HG02642 (cell line): ENCODE measurements around the gene CEP85L.

ENCODE experiments used
- ATAC-seq: cut with Tn5 transposase; IDR thresholded peaks from one replicate; pipeline ENCODE4 v1.9.1; 2021; ENCODE audit warnings: mild to moderate bottlenecking; ENCODE audit not compliant: unreplicated experiment, poor library complexity

The CEP85L gene

GRCh38 chr6:118630923-118631322 is 20.5 kb downstream of the CEP85L start:
- ATAC-seq, result no peak

DNA sequence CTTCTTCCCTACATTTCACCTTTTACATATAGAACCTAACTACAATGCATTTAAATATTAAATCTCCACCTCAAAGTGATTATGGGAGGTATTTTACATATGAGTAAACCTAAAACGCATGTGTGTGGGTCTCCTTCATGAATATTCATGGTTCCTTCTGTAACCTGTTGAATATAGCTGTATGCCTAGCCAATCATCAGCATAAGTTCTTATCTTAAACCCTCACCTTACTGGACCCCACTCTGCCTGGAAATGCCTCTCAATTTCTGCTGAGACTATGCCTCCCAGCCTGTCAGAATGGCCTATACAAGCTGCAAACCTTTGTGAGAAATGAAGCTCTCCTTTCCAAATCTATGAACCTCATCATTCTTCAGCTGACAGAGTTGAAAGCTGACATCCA is 21.3 kb downstream of the CEP85L start:
- no peak for ATAC-seq

DNA sequence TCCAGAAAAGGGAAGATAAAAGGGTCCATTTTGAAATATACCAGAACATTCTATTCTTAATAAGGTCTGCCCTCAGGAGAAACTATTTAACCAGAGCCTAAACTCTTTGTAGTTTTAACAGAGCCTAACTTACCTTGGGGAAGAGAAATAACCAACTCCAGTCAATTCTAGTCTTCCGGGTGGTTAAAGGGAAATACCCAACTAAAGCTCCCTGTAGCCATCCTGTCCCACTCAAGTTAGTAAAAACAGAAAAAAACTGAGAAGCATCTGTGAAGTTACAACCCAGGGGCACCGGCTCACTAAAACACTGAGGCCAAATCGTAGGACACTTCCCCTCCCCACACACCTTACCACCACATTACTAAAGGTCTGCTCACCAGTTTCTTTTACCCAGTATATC is 23.7 kb downstream of the CEP85L start:
- no peak for ATAC-seq

- no peak for ATAC-seq
Observed at GRCh38 chr6:118625833-118626232, 25.6 kb downstream of the CEP85L start.

DNA sequence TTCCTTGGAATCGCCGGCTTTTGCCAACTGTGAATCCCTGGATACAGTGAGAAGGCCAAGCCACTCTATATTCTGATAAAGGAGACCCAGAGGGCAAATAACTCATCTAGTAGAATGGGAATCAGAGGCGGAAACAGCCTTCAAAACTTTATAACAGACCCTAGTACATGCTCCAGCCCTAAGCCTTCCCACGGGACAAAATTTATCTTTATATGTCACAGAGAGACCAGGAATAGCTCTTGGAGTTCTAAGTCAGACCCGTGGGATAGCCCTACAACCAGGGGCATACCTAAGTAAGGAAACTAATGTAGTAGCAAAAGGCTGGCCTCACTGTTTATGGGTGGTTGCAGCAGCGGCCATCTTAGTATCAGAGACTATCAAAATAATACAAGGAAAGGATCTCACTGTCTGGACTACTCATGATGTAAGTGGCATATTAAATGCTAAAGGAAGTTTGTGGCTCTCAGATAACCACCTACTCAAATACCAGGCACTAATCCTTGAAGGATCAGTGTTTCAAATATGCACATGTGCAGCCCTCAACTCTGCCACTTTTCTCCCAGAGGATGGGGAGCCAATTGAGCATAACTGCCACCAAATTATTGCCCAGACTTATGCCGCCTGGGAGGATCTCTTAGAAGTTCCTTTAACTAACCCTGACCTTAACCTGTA is 29.5 kb downstream of the CEP85L start:
- no peak for ATAC-seq

DNA sequence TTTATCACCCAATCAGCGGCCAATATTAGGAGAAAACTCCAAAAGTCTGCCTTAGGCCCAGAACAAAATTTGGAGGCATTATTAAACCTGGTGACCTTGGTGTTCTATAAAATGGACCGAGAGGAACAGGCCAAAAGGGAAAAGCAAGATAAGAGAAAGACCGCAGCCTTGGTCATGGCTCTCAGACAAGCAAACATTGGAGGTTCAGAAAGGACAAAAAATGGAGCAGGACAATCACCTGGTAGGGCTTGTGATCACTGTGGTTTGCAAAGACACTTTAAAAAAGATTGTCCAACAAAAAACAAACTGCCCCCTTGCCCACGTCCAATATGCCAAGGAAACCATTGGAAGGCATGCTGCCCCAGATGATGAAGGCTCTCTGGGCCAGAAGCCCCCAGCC is 31.2 kb downstream of the CEP85L start:
- ATAC-seq, result no peak

- peak; percentile 91 for ATAC-seq
Observed at GRCh38 chr6:118618676-118619377, 32.6 kb downstream of the CEP85L start.

- no peak for ATAC-seq
Observed at GRCh38 chr6:118617417-118617816, 34.0 kb downstream of the CEP85L start.

GRCh38 chr6:118611334-118611733 is 40.1 kb downstream of the CEP85L start:
- no peak for ATAC-seq

GRCh38 chr6:118606858-118607257 is 44.5 kb downstream of the CEP85L start:
- ATAC-seq, result no peak

DNA sequence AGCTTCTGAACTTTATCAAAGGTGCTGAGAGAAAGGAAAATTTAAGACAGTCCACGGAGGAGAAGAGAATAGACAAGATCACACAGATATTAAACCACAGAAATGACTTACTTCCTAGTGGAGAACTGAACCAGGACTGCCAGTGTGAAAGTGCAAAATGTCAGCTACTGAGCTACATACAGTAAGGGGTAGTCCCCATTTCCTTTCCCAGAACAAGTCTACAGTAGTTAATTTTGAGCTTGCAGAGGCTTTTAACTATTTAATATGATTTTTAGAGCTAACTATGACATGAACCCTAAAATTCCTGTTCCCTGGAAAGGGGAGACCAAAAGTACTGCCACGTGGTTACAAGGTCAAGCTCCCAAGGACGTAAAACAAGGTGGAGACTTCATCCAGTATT is 45.1 kb downstream of the CEP85L start:
- ATAC-seq, result no peak

DNA sequence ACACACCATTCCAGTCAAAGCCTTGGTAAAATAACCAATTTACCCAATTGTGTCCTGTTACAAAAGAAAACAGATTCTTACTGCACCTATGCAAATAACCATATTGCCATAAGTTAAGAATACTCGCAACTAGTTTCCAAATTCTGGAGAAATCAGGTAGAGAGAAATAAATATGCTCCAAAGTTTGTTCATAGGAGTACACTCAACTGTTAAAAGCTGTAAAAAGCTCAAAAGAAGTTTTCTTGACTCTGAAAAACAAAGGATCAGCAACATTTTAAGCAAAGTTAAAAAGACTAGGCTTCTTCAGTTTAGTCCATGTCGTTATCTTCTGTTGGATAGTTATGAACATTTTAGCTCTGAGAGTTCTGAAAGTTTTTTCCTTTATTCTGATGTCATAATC is 48.0 kb downstream of the CEP85L start:
- no peak for ATAC-seq

- ATAC-seq, result no peak
Observed at GRCh38 chr6:118602300-118602699, 49.1 kb downstream of the CEP85L start.

DNA sequence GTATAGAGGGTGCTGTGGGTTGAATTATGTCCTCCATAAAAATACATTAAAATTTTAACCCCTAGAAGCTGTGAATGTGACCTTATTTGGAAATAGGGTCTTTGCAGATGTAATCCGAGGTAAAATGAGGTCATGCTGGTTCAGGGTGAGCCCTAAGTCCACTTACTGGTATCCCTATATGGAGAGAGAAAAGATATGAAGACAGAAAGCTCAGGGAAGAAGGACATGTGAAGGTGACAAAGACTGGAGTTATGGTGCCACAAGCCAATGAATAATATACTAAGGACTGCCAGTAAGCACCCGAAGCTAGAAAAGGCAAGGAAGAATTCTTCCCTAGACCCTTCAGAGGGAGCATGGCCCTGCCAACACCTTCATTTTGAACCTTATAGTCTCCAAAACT is 53.1 kb downstream of the CEP85L start:
- no peak for ATAC-seq

DNA sequence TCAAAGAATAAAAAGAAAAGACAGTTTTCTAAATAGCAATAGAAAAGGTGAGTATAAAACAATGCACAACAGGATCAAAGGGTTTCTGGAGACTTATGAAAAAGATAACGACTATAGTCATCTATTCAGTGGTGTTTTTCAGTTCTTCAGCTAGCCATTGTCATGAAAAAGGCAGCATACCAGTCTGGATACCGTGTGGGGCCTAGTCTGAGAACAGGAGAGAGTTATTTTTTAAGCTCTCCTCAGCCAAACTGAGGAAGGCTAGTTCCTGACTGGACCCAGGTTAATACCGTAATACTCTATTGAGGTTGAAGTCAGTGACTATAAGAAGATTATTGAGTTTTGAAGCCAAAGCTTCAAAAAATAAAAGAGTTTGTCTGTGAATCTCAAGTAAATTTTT is 53.8 kb downstream of the CEP85L start:
- no peak for ATAC-seq

DNA sequence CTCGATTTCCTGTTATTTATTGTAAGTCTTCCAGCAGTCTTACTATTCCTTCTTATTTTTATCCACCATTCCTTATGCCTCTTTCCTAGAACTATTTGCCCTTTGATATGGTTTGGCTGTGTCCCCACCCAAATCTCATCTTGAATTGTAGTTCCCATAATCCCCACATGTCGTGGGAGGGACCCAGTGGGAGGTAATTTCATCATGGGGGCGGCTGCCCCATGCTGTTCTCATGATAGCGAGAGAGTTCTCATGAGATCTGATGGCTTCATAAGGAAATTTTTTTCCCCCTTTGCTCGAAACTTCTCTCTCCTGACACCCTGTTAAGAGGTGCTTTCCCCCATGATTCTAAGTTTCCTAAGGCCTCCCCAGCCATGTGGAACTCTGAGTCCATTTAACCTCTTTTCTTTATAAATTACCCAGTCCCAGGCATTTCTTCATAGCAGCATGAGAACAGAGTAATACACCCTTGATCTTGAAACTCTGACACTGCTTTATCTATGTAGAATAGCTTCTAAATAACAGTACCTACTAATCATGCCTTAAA is 54.5 kb downstream of the CEP85L start:
- no peak for ATAC-seq

DNA sequence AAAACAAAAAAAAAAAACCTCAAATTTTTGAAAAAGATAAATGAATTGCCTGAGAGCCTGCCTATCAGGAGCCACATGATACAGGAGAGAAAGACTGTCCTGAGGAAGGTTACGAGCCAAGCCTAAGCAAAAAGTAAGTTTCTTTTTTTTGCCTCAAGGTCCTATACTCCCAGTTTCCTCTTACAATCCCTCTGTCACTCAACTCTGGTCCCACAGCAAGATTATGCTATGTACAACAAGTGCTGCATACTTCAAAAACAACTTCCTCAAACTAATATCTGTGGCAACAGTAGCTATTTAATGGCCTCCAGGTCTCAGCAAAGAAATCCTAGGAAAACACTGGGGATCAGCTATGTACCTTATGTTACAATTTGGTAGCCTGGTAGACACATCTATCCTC is 56.5 kb downstream of the CEP85L start:
- no peak for ATAC-seq

GRCh38 chr6:118591897-118592296 is 59.5 kb downstream of the CEP85L start:
- no peak for ATAC-seq

DNA sequence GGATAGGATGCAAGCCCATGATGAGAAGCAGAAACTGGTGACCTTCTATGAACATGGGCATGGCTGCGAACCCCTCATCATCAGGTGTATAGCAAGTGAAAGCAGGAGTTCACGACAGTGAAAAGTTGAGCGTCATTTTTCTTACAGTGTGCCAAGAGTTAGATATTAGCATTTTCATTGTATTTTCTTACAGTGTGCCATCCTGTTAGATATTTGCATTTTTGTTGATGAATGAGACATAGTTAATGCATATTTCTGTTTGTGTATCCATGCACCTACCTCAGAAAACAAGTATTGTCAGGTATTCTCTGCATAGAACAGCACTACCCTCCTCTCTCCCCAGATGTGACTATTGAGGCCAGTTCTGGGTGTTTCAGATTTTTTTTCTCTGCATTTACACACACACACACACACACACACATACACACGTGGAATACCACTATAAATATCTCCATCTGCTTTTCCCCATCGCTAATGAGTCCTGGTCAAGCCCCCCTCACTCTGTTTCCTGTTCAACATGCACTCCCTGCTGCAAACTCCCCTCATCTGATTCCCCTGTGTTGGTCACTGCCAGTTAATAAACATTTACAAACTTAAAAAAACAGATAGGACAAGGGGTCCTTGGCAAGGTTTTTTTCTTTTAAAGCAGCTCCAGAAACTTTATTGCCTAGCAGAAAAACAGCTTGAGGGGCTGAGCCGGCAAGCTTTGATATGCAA is 61.6 kb downstream of the CEP85L start:
- ATAC-seq, result no peak

DNA sequence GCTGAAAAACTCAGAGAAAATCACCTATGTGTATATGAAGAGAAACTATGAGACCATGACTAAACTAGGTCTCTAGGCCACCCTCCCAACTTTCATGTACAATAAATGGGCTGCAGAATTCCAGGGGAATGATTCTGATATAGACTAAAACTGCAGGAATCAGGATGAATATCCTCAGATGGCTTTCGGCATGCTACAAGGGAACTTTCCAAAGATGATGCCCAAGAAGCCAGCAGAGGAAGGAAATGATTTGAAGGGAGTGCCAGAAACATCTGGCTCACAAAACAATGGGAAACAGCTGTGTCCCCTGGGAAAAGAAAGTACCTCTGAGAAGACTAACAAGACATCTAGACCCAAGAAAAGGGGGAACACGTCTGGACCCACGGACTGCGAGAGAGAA is 62.2 kb downstream of the CEP85L start:
- ATAC-seq, result no peak

GRCh38 chr6:118588626-118589025 is 62.8 kb downstream of the CEP85L start:
- ATAC-seq, result no peak
